ENCODE measurements around the gene PRKAB2.
"Not testable (repeated sequence)": the region's sequence is repeated elsewhere in the genome, so short reads cannot be mapped to it uniquely, and the experiment has no call there.

Gene PRKAB2

GRCh38 chr1:147201276-147201675 lies 29.0 kb upstream of the PRKAB2 start:
- Histone ChIP-seq H3K36me3 (replicated peaks; ENCODE audit: low read depth, low read length) (no peaks in the 10 kb centered on the region), H4K20me1 (ENCODE audit: insufficient read depth, low read length) (no peaks in the 10 kb centered on the region), H3K4me3 (ENCODE audit: low read length) (no peak overlapping the region), H3K9me3 (ENCODE audit: insufficient read depth, low read length) (no peaks in the 10 kb centered on the region), H3K4me2 (ENCODE audit: low read length) (no peak overlapping the region), H3K9ac (ENCODE audit: low read length) (no peak overlapping the region), H3K27ac (ENCODE audit: low read length) (no peak overlapping the region), H3K4me1 (ENCODE audit: low read length) (peaks cover 5% of the 10 kb centered on the region), H3K27me3 (ENCODE audit: low read depth, low read length) (no peaks in the 10 kb centered on the region), H2AFZ (ENCODE audit: low read depth, low read length) (no peak overlapping the region), H3K79me2 (ENCODE audit: low read length) (no peaks in the 10 kb centered on the region)
- TF ChIP-seq EZH2phosphoT487 (IDR thresholded peaks at IDR 0.05; ENCODE audit: low read depth) = no peak
- TF ChIP-seq, protein P1, sequence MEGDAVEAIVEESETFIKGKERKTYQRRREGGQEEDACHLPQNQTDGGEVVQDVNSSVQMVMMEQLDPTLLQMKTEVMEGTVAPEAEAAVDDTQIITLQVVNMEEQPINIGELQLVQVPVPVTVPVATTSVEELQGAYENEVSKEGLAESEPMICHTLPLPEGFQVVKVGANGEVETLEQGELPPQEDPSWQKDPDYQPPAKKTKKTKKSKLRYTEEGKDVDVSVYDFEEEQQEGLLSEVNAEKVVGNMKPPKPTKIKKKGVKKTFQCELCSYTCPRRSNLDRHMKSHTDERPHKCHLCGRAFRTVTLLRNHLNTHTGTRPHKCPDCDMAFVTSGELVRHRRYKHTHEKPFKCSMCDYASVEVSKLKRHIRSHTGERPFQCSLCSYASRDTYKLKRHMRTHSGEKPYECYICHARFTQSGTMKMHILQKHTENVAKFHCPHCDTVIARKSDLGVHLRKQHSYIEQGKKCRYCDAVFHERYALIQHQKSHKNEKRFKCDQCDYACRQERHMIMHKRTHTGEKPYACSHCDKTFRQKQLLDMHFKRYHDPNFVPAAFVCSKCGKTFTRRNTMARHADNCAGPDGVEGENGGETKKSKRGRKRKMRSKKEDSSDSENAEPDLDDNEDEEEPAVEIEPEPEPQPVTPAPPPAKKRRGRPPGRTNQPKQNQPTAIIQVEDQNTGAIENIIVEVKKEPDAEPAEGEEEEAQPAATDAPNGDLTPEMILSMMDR (IDR thresholded peaks at IDR 0.05; ENCODE audit: low read depth, low read length) = no peak

DNA sequence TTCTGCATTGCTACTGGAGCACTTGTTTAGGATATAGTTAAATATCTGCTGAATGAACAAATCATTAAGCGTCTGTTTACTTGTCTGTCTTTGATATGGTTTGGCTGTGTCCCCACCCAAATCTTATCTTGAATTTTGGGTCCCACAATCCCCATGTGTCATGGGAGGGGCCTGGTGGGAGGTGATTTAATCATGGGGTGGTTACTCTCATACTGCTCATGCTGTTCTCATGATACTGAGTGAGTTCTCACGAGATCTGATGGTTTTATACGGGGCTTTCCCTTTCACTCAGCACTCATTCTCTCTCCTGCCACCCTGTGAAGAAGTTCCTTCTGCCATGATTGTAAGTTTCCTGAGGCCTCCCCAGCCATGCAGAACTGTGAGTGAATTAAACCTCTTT lies 25.1 kb upstream of the PRKAB2 start:
- not testable (repeated sequence) for H3K4me2 ChIP-seq (ENCODE audit: low read length); H3K4me1 ChIP-seq (ENCODE audit: low read length); H3K27ac ChIP-seq (ENCODE audit: low read length)

DNA sequence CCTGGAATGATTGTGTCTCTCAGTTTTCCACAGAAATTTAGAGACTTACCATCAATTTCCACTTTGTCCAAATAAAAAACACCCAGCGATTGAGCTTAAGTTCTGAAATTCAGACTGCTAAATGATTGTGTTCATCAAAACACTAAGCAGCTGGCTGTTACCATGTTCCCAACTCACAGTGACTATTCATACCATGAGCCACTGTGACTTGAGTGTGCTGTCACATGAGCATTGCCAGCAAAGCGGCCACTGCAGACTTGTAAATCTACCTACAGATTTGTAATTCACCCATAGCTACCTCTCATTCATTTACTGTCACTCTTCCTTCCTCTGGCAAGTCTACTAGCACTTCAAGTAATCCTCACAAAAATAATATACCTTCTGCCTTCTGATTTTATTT lies 17.2 kb upstream of the PRKAB2 start:
- Histone ChIP-seq H3K9me3 (ENCODE audit: insufficient read depth, low read length) (no peaks in the 10 kb centered on the region), H2AFZ (ENCODE audit: low read depth, low read length) (no peak overlapping the region), H4K20me1 (ENCODE audit: insufficient read depth, low read length) (no peaks in the 10 kb centered on the region), H3K4me3 (ENCODE audit: low read length) (no peak overlapping the region), H3K27me3 (ENCODE audit: low read depth, low read length) (0 out of 2 replicates have a peak, but pooled peaks cover 7% of the 10 kb centered on the region), H3K79me2 (ENCODE audit: low read length) (no peaks in the 10 kb centered on the region), H3K4me2 (ENCODE audit: low read length) (no peak overlapping the region), H3K4me1 (ENCODE audit: low read length) (no peaks in the 10 kb centered on the region), H3K27ac (ENCODE audit: low read length) (no peak overlapping the region), H3K36me3 (replicated peaks; ENCODE audit: low read depth, low read length) (no peaks in the 10 kb centered on the region), H3K9ac (ENCODE audit: low read length) (no peak overlapping the region)
- TF ChIP-seq EZH2phosphoT487 (IDR thresholded peaks at IDR 0.05; ENCODE audit: low read depth) = no peak
- TF ChIP-seq, protein P1 (IDR thresholded peaks at IDR 0.05; ENCODE audit: low read depth, low read length) = no peak

More for the DNA sequence above, 25.1 kb upstream of the PRKAB2 start:
- not testable (repeated sequence) for H2AFZ ChIP-seq (ENCODE audit: low read depth, low read length); H3K27me3 ChIP-seq (ENCODE audit: low read depth, low read length); H3K36me3 ChIP-seq (replicated peaks; ENCODE audit: low read depth, low read length); H3K4me3 ChIP-seq (ENCODE audit: low read length); H3K79me2 ChIP-seq (ENCODE audit: low read length); H3K9ac ChIP-seq (ENCODE audit: low read length); H4K20me1 ChIP-seq (ENCODE audit: insufficient read depth, low read length); H3K9me3 ChIP-seq (ENCODE audit: insufficient read depth, low read length)

DNA sequence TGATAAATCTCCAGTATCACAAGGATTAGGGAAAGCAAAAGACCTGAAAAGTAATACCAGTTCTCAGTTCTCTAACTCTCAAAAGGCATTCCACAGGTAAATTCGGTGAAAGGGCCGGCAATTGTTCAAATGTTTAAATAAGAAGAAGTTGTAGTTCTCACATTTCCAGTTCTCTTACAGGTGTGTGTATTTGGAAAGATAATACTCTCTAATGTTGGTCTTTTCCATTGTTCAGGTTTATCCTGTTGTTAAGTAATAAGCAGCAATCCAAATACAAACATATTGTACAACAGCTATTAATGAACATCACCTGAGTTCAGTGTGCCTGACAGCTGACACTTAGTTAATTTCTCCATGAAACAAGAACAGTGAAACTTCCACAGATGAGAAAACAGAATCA lies 13.2 kb upstream of the PRKAB2 start:
- Histone ChIP-seq H3K27me3 (ENCODE audit: low read depth, low read length) (0 out of 2 replicates have a peak, but pooled peaks cover 7% of the 10 kb centered on the region), H4K20me1 (ENCODE audit: insufficient read depth, low read length) (no peaks in the 10 kb centered on the region), H2AFZ (ENCODE audit: low read depth, low read length) (no peak overlapping the region), H3K9me3 (ENCODE audit: insufficient read depth, low read length) (no peaks in the 10 kb centered on the region), H3K4me3 (ENCODE audit: low read length) (no peak overlapping the region), H3K79me2 (ENCODE audit: low read length) (no peaks in the 10 kb centered on the region), H3K27ac (ENCODE audit: low read length) (no peak overlapping the region), H3K36me3 (replicated peaks; ENCODE audit: low read depth, low read length) (no peaks in the 10 kb centered on the region), H3K4me1 (ENCODE audit: low read length) (no peaks in the 10 kb centered on the region), H3K4me2 (ENCODE audit: low read length) (no peak overlapping the region), H3K9ac (ENCODE audit: low read length) (no peak overlapping the region)
- TF ChIP-seq, protein P1 (IDR thresholded peaks at IDR 0.05; ENCODE audit: low read depth, low read length) = no peak
- TF ChIP-seq EZH2phosphoT487 (IDR thresholded peaks at IDR 0.05; ENCODE audit: low read depth) = no peak

Measured in OCI-LY3 (cell line).